Measurements from ENCODE around the gene PELI1.

The PELI1 gene

GRCh38 chr2:64157792-64158191 lies 13.6 kb upstream of the PELI1 start:
- no peak for DNase-seq (ENCODE audit: low read depth)

GRCh38 chr2:64153811-64154210 lies 9.6 kb upstream of the PELI1 start:
- no peak for DNase-seq (ENCODE audit: low read depth)

GRCh38 chr2:64151476-64151875 lies 7.3 kb upstream of the PELI1 start:
- DNase-seq (ENCODE audit: low read depth), result no peak

GRCh38 chr2:64145714-64146113 lies 1.5 kb upstream of the PELI1 start:
- no peak for DNase-seq (ENCODE audit: low read depth)

GRCh38 chr2:64145119-64145518 lies 899 bp upstream of the PELI1 start:
- no peak for DNase-seq (ENCODE audit: low read depth)

GRCh38 chr2:64143169-64144056 lies 807 bp downstream of the PELI1 start:
- peak; percentile 20 for DNase-seq (ENCODE audit: low read depth)

- no peak for DNase-seq (ENCODE audit: low read depth)
These were observed 1.5 kb downstream of the PELI1 start for GRCh38 chr2:64142741-64143168.

GRCh38 chr2:64141674-64142405 lies 2.4 kb downstream of the PELI1 start:
- no peak for DNase-seq (ENCODE audit: low read depth)

- no peak for DNase-seq (ENCODE audit: low read depth)
These were observed 3.5 kb downstream of the PELI1 start for GRCh38 chr2:64140665-64141200.

- DNase-seq (ENCODE audit: low read depth), result no peak
These were observed 4.3 kb downstream of the PELI1 start for GRCh38 chr2:64139956-64140355.

GRCh38 chr2:64137996-64138395 lies 6.2 kb downstream of the PELI1 start:
- DNase-seq (ENCODE audit: low read depth), result no peak

- DNase-seq (ENCODE audit: low read depth), result no peak
These were observed 6.7 kb downstream of the PELI1 start for GRCh38 chr2:64137567-64137966.

- DNase-seq (ENCODE audit: low read depth), result no peak
These were observed 8.8 kb downstream of the PELI1 start for GRCh38 chr2:64135421-64135820.

- DNase-seq (ENCODE audit: low read depth), result no peak
These were observed 9.4 kb downstream of the PELI1 start for GRCh38 chr2:64134813-64135212.

- DNase-seq (ENCODE audit: low read depth), result no peak
These were observed 10.4 kb downstream of the PELI1 start for GRCh38 chr2:64133828-64134227.

- DNase-seq (ENCODE audit: low read depth), result no peak
These were observed 10.9 kb downstream of the PELI1 start for GRCh38 chr2:64133354-64133753.

- no peak for DNase-seq (ENCODE audit: low read depth)
These were observed 13.9 kb downstream of the PELI1 start for GRCh38 chr2:64130333-64130732.

GRCh38 chr2:64128943-64129391 lies 15.3 kb downstream of the PELI1 start:
- DNase-seq (ENCODE audit: low read depth), result no peak

GRCh38 chr2:64128406-64128805 lies 15.8 kb downstream of the PELI1 start:
- DNase-seq (ENCODE audit: low read depth), result no peak

- no peak for DNase-seq (ENCODE audit: low read depth)
These were observed 17.1 kb downstream of the PELI1 start for GRCh38 chr2:64127119-64127518.

GRCh38 chr2:64126601-64127000 lies 17.6 kb downstream of the PELI1 start:
- DNase-seq (ENCODE audit: low read depth), result no peak

- no peak for DNase-seq (ENCODE audit: low read depth)
These were observed 19.6 kb downstream of the PELI1 start for GRCh38 chr2:64124571-64124970.

- no peak for DNase-seq (ENCODE audit: low read depth)
These were observed 20.1 kb downstream of the PELI1 start for GRCh38 chr2:64124168-64124567.

Data from T-helper 22 cell (primary cell).